HG03280 (cell line): ENCODE data around the gene IQGAP2.
"Not testable (repeated sequence)": the region's sequence is repeated elsewhere in the genome, so short reads cannot be mapped to it uniquely, and the experiment has no call there.

Experiments used
- ATAC-seq: cut with Tn5 transposase; IDR thresholded peaks from one replicate; pipeline ENCODE4 v1.9.1; 2021; ENCODE audit warnings: mild to moderate bottlenecking, moderate library complexity; ENCODE audit not compliant: unreplicated experiment

Gene IQGAP2

GRCh38 chr5:76600716-76601115, 197.6 kb downstream of the IQGAP2 start:
- ATAC-seq: no peak

GRCh38 chr5:76601470-76601869, 198.4 kb downstream of the IQGAP2 start:
- no peak for ATAC-seq

GRCh38 chr5:76602094-76602726, 199.1 kb downstream of the IQGAP2 start:
- ATAC-seq: no peak

GRCh38 chr5:76603991-76604390, 200.9 kb downstream of the IQGAP2 start:
- ATAC-seq: not testable (repeated sequence)

- no peak for ATAC-seq
These were observed 201.8 kb downstream of the IQGAP2 start for GRCh38 chr5:76604838-76605237.

- ATAC-seq: no peak
These were observed 203.6 kb downstream of the IQGAP2 start for GRCh38 chr5:76606701-76607100.

GRCh38 chr5:76607353-76607871, 204.3 kb downstream of the IQGAP2 start:
- no peak for ATAC-seq

- no peak for ATAC-seq
These were observed 205.7 kb downstream of the IQGAP2 start for GRCh38 chr5:76608833-76609232.

GRCh38 chr5:76610196-76610595, 207.1 kb downstream of the IQGAP2 start:
- no peak for ATAC-seq

GRCh38 chr5:76612942-76613341, 209.9 kb downstream of the IQGAP2 start:
- no peak for ATAC-seq

GRCh38 chr5:76615759-76616158, 212.7 kb downstream of the IQGAP2 start:
- ATAC-seq: no peak

GRCh38 chr5:76616206-76616605, 213.1 kb downstream of the IQGAP2 start:
- no peak for ATAC-seq

GRCh38 chr5:76617229-76617628, 214.1 kb downstream of the IQGAP2 start:
- no peak for ATAC-seq

- no peak for ATAC-seq
These were observed 214.6 kb downstream of the IQGAP2 start for GRCh38 chr5:76617675-76618074.

GRCh38 chr5:76620166-76620565, 217.1 kb downstream of the IQGAP2 start:
- no peak for ATAC-seq

- no peak for ATAC-seq
These were observed 219.0 kb downstream of the IQGAP2 start for GRCh38 chr5:76622076-76622475.

- ATAC-seq: no peak
These were observed 220.0 kb downstream of the IQGAP2 start, which contains the start of gene F2RL2 for GRCh38 chr5:76622973-76623596. F2RL2 (minus strand) TSS chr5:76623403; CDS start chr5:76623230, 173 bp downstream.

GRCh38 chr5:76625087-76625815, 222.2 kb downstream of the IQGAP2 start:
- no peak for ATAC-seq

GRCh38 chr5:76626738-76627137, 223.7 kb downstream of the IQGAP2 start:
- no peak for ATAC-seq

- no peak for ATAC-seq
These were observed 231.6 kb downstream of the IQGAP2 start for GRCh38 chr5:76634661-76635060.

- ATAC-seq: no peak
These were observed 234.4 kb downstream of the IQGAP2 start for GRCh38 chr5:76637490-76637889.

- no peak for ATAC-seq
These were observed 235.4 kb downstream of the IQGAP2 start for GRCh38 chr5:76638479-76638878.
